GM12872 (cell line): ENCODE results near the gene FNDC3B.

ENCODE experiments used
- CTCF ChIP-seq: IDR thresholded peaks from 3 replicates; pipeline ENCODE4 v1.5.1; 2011; ENCODE audit warnings: low read depth, mild to moderate bottlenecking, low read length, moderate library complexity; ENCODE audit not compliant: insufficient read depth

Gene FNDC3B

GRCh38 chr3:172039436-172040077 lies at the start of gene FNDC3B:
Gene FNDC3B (plus strand): TSS chr3:172039578. CDS start chr3:172112480, 72,902 bp downstream.
- no peak for TF ChIP-seq CTCF

- TF ChIP-seq CTCF: no peak
These were observed 48.2 kb upstream of the FNDC3B start for GRCh38 chr3:171991166-171991565.

- no peak for TF ChIP-seq CTCF
These were observed 44.5 kb upstream of the FNDC3B start for GRCh38 chr3:171994646-171995428.

- TF ChIP-seq CTCF: no peak
These were observed 43.9 kb upstream of the FNDC3B start for GRCh38 chr3:171995486-171995885.

GRCh38 chr3:171996178-171996817 lies 43.1 kb upstream of the FNDC3B start:
- no peak for TF ChIP-seq CTCF

GRCh38 chr3:172002512-172003078 lies 36.8 kb upstream of the FNDC3B start:
- TF ChIP-seq CTCF: no peak

GRCh38 chr3:172003146-172003545 lies 36.2 kb upstream of the FNDC3B start:
- no peak for TF ChIP-seq CTCF
